Measurements from ENCODE around the gene SKAP1. TPM values are rescaled to one million over a fixed set of nuclear protein-coding genes. Genes with fewer than 3 reads are reported as not detected.

The SKAP1 gene
- total and polyA plus RNA-seq, 9 donors: 0.30 to 6.0 (median 2.4) TPM; not detected in 1

DNA sequence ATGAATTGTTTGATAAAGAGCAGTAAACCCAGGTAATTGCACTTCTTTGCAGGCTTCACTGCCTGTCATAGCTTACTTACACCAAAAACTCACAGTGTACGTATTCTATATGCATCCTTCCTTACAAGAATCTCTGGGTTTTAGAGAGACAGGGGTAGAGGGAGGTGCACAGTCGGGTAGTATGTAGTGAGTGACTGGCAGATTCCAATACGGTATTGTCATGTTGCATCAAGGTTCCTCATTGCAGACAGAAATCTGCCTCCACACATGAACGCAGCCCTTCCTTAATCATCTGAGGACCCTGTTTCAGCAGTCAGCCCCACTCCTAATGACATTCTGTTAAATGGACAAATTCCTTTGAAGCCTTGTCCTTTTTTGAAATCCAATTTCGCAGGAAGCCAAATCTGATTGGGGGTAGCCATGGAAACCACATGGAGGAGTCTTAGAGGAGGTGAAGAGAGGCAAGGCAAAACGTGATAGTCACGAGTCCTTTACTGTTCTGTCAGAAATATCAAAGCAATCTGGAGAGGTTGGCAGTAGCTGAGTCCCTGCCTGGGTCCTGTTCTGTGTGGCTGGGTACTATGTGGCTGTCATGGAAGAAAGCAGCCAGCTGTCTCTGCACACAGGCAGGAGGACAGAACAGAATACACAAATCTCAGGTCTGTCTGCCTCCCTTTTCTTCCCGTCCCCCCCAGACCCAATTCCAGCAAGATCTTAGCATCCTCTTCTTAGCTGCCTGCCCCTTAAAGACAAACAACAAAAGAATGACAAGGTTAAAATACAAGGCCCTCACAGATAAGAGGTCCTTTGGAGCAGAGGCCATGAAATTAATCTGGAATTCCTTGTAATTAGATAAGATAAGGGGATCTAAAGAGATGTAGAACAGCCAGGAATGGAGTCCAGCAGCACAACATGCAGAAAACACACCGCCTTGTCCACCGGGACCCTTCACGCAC is 3.1 kb upstream of the SKAP1 start:
- Histone ChIP-seq H3K27ac (no peak overlapping the region), H3K4me3 (no peak overlapping the region), H3K36me3 (no peaks in the 10 kb centered on the region), H3K27me3 (no peaks in the 10 kb centered on the region), H3K4me1 (ENCODE audit: insufficient read depth) (no peaks in the 10 kb centered on the region), H3K9me3 (no peaks in the 10 kb centered on the region)
- TF ChIP-seq, protein P1, sequence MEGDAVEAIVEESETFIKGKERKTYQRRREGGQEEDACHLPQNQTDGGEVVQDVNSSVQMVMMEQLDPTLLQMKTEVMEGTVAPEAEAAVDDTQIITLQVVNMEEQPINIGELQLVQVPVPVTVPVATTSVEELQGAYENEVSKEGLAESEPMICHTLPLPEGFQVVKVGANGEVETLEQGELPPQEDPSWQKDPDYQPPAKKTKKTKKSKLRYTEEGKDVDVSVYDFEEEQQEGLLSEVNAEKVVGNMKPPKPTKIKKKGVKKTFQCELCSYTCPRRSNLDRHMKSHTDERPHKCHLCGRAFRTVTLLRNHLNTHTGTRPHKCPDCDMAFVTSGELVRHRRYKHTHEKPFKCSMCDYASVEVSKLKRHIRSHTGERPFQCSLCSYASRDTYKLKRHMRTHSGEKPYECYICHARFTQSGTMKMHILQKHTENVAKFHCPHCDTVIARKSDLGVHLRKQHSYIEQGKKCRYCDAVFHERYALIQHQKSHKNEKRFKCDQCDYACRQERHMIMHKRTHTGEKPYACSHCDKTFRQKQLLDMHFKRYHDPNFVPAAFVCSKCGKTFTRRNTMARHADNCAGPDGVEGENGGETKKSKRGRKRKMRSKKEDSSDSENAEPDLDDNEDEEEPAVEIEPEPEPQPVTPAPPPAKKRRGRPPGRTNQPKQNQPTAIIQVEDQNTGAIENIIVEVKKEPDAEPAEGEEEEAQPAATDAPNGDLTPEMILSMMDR (IDR thresholded peaks at IDR 0.05): no peak
- TF ChIP-seq EP300 (IDR thresholded peaks at IDR 0.05) (no peak), POLR2A (IDR thresholded peaks at IDR 0.05) (no peak)
- 27 to 29% (median 29%) methylated on average over 11 of the region's 11 CpGs for WGBS, 3 donors
- intact Hi-C loops (cut with DNase I): no loop called here
- DNase-seq: no peak

DNA sequence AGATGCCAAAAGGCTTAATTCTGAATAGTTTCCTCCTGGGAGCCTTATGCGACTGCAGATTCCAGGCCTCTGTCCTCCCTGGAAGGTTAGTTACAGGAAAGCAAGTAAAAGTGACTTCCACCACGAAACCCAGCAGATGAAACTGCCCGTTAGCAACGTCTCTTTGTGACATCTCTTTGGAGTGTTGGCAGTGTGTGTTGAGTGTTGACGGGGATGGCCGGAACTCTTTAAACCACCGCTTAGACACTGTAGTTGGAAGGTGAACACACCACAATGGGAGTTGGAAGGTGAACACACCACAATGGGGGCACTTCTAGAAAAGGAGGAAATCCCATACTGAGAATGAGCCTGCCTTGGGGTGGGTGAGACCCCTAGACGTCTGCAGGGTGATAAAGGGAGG is 858 bp downstream of the SKAP1 start:
- WGBS, 3 donors: 67 to 79% (median 69%) methylated on average over 8 of the region's 8 CpGs
- Histone ChIP-seq H3K4me1 (ENCODE audit: insufficient read depth) (no peaks in the 10 kb centered on the region), H3K4me3 (no peak overlapping the region), H3K27me3 (no peaks in the 10 kb centered on the region), H3K27ac (no peak overlapping the region), H3K9me3 (no peaks in the 10 kb centered on the region), H3K36me3 (no peaks in the 10 kb centered on the region)
- TF ChIP-seq, protein P1 (IDR thresholded peaks at IDR 0.05): no peak
- TF ChIP-seq EP300 (IDR thresholded peaks at IDR 0.05) (no peak), POLR2A (IDR thresholded peaks at IDR 0.05) (no peak)
- intact Hi-C loops (cut with DNase I): no loop called here
- no peak for DNase-seq

DNA sequence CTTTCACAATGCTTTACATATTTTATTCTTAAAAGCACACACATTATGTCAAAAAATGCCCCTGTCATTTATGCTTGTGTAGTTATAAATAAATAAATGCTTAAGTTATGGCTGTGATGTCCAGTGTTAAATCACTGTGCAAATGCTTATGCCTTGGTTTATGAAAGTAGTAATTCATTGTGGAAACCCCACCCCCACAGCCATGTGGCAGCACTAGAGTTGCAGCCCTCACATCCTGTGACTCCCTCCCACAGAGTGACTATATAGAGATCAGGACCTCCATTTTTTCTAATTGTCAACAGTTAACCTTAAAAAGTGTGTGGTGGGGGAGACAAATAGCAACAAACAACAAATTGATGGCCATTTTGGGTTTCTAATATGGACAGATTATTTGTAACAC is 2.4 kb downstream of the SKAP1 start:
- Histone ChIP-seq H3K27ac (no peak overlapping the region), H3K36me3 (no peaks in the 10 kb centered on the region), H3K9me3 (no peaks in the 10 kb centered on the region), H3K4me1 (ENCODE audit: insufficient read depth) (no peaks in the 10 kb centered on the region), H3K4me3 (no peak overlapping the region), H3K27me3 (no peaks in the 10 kb centered on the region)
- TF ChIP-seq EP300 (IDR thresholded peaks at IDR 0.05) (no peak), POLR2A (IDR thresholded peaks at IDR 0.05) (no peak)
- TF ChIP-seq, protein P1 (IDR thresholded peaks at IDR 0.05): no peak
- DNase-seq: no peak
- intact Hi-C loops (cut with DNase I): no loop called here

DNA sequence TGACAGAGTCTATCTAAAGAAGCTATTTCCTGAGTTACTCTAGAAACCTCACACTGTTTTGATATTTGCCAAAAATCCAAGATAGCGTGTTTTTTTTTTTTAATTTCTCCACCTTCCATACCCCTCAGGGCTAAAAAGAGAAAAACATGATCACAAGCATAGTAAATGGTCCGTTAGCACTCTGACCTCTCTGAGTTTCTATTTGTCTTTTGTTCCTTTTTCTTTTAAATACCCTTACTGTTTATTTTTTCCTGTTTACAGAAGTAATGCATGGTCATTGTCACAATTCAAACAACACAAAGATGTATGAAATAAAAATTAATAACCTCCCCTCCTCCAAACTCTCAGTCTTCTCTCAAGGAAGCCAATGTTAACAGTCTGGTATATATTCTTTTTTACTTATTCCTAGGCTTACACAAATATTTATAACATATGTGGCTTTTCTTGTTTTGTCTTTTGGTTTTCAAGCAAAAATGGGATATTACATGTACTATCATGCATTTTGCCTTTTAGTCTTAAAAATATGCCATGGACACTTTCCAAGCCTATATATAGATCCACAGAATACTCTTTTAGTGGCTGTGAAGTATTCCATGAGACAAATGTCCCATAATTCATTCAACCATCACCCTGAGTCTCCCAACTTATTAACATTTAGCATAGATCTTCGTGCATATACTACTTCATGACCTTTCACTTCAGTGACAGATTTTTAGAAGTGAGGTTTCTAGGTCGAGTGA is 3.1 kb downstream of the SKAP1 start:
- Histone ChIP-seq H3K4me1 (ENCODE audit: insufficient read depth) (no peaks in the 10 kb centered on the region), H3K4me3 (no peak overlapping the region), H3K27me3 (no peaks in the 10 kb centered on the region), H3K27ac (no peak overlapping the region), H3K9me3 (no peaks in the 10 kb centered on the region), H3K36me3 (no peaks in the 10 kb centered on the region)
- TF ChIP-seq EP300 (IDR thresholded peaks at IDR 0.05) (no peak), POLR2A (IDR thresholded peaks at IDR 0.05) (no peak)
- TF ChIP-seq, protein P1 (IDR thresholded peaks at IDR 0.05): no peak
- 46 to 61% (median 51%) methylated on average over 4 of the region's 4 CpGs for WGBS, 3 donors
- no peak for DNase-seq
- intact Hi-C loops (cut with DNase I): no loop called here

All from ovary (tissue), 9 donors.